DOHH2 (cell line): Measurements from ENCODE around the gene KIAA1549.

Source experiments
- H3F3A ChIP-seq: fragments of 200-600 bp; sonication (generic), shearing (Covaris generic); 2 replicates; pipeline ENCODE4 v1.6.0; 2016; ENCODE audit warnings: antibody characterized with exemption, mild to moderate bottlenecking; ENCODE audit not compliant: control insufficient read depth, insufficient read depth
- H3K27ac ChIP-seq: fragments of 200-600 bp; sonication (generic); 2 replicates; pipeline ENCODE4 v1.5.1; 2014; ENCODE audit warnings: low read depth, mild to moderate bottlenecking, low read length, moderate library complexity
- H3K27me3 ChIP-seq: fragments of 200-600 bp; sonication (generic); 2 replicates; pipeline ENCODE4 v1.6.1; 2014; ENCODE audit warnings: mild to moderate bottlenecking, low read length, mixed read lengths; ENCODE audit not compliant: control insufficient read depth
- H3K36me3 ChIP-seq: fragments of 200-600 bp; sonication (generic); 2 replicates; pipeline ENCODE4 v1.6.1; 2014; ENCODE audit warnings: mild to moderate bottlenecking, low read length, moderate library complexity, mixed read lengths; ENCODE audit not compliant: control insufficient read depth
- H3K4me1 ChIP-seq: fragments of 200-600 bp; sonication (generic); 2 replicates; pipeline ENCODE4 v1.6.1; 2014; ENCODE audit warnings: mild to moderate bottlenecking, low read length, mixed read lengths; ENCODE audit not compliant: control insufficient read depth
- H3K4me2 ChIP-seq: fragments of 200-600 bp; sonication (generic); 2 replicates; pipeline ENCODE4 v1.6.0; 2014; ENCODE audit warnings: mild to moderate bottlenecking, low read length, moderate library complexity
- H3K4me3 ChIP-seq: fragments of 200-600 bp; sonication (generic); 2 replicates; pipeline ENCODE4 v1.5.1; 2014; ENCODE audit warnings: mild to moderate bottlenecking, low read length, mixed read lengths
- H3K79me2 ChIP-seq: fragments of 200-600 bp; sonication (generic); 2 replicates; pipeline ENCODE4 v1.6.1; 2014; ENCODE audit warnings: mild to moderate bottlenecking, low read length, mixed read lengths; ENCODE audit not compliant: control insufficient read depth
- H3K9me2 ChIP-seq: fragments of 200-600 bp; sonication (generic); replicated peaks from 2 replicates; pipeline ENCODE4 v1.6.1; 2014; ENCODE audit warnings: mild to moderate bottlenecking, low read length, mixed read lengths; ENCODE audit not compliant: control insufficient read depth
- H3K9me3 ChIP-seq: fragments of 200-600 bp; sonication (generic); 2 replicates; pipeline ENCODE4 v1.6.1; 2014; ENCODE audit warnings: antibody characterized with exemption, low read length, mixed read lengths; ENCODE audit not compliant: control insufficient read depth, insufficient read depth
- H4K20me1 ChIP-seq: fragments of 200-600 bp; sonication (generic); 2 replicates; pipeline ENCODE4 v1.6.0; 2014; ENCODE audit warnings: low read depth, mild to moderate bottlenecking, antibody characterized with exemption, low read length, moderate library complexity; ENCODE audit not compliant: control insufficient read depth, insufficient read depth
- CTCF ChIP-seq: fragments of 200-600 bp; sonication (generic); IDR thresholded peaks from one replicate; pipeline ENCODE4 v1.5.1; 2014; ENCODE audit warnings: antibody characterized with exemption, mild to moderate bottlenecking, low read depth, low read length; ENCODE audit not compliant: poor library complexity, severe bottlenecking
- EZH2phosphoT487 ChIP-seq: fragments of 200-600 bp; sonication (generic); IDR thresholded peaks from 2 replicates; pipeline ENCODE4 v1.6.1; 2017; ENCODE audit warnings: borderline replicate concordance, mild to moderate bottlenecking, antibody characterized with exemption, low read length, moderate library complexity, mixed read lengths

Gene KIAA1549

DNA sequence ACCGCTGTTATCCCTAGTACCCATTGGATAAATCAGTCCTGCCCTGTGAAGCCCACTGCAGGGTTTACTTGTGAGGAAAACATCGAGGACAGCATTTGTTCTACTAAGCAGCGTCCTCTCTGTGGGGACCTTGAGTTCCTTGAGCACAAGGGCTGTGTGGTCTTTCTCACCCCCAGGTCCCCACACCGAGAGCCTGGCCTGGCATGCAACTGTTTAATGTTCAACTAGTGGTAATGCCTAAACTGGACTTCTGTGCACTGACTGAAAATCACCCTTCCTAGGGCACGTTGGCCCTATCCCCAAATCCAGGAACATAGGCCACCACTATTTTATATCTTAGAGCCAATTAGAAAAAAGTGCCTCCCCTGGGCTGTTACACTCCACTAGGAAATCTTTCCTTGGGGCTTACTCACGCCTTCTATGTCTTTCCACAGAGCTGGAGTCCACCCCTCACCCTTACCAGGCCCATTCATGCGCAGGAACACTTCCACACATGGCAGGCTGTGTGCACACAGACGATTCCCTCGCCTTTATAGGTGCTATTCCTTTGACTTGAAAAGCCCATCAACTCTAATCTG is 185.1 kb downstream of the KIAA1549 start:
- TF ChIP-seq CTCF (no peak), EZH2phosphoT487 (no peak)

GRCh38 chr7:138785587-138786437 is 195.4 kb downstream of the KIAA1549 start:
- H3F3A ChIP-seq, result no peaks in the 10 kb centered on the region
- H3K27me3 ChIP-seq, result no peaks in the 10 kb centered on the region
- TF ChIP-seq EZH2phosphoT487 (no peak), CTCF (no peak)
- H4K20me1 ChIP-seq, result no peaks in the 10 kb centered on the region
- H3K36me3 ChIP-seq, result no peaks in the 10 kb centered on the region
- no peaks in the 10 kb centered on the region for H3K9me2 ChIP-seq
- H3K4me1 ChIP-seq, result no peaks in the 10 kb centered on the region
- no peaks in the 10 kb centered on the region for H3K79me2 ChIP-seq
- H3K9me3 ChIP-seq, result no peaks in the 10 kb centered on the region
- no peak overlapping the region for H3K27ac ChIP-seq
- no peak overlapping the region for H3K4me3 ChIP-seq
- H3K4me2 ChIP-seq, result no peak overlapping the region

More for the DNA sequence above, 185.1 kb downstream of the KIAA1549 start:
- Histone ChIP-seq H3K27ac (no peak overlapping the region), H3K4me2 (no peak overlapping the region), H3K4me1 (no peaks in the 10 kb centered on the region), H3K4me3 (no peak overlapping the region), H3K36me3 (no peaks in the 10 kb centered on the region), H3K9me3 (no peaks in the 10 kb centered on the region), H3F3A (no peaks in the 10 kb centered on the region), H3K27me3 (no peaks in the 10 kb centered on the region), H3K79me2 (no peaks in the 10 kb centered on the region), H3K9me2 (no peaks in the 10 kb centered on the region), H4K20me1 (no peaks in the 10 kb centered on the region)

GRCh38 chr7:138784692-138785091 is 196.5 kb downstream of the KIAA1549 start:
- no peaks in the 10 kb centered on the region for H3F3A ChIP-seq
- no peaks in the 10 kb centered on the region for H3K4me1 ChIP-seq
- H3K4me3 ChIP-seq, result no peak overlapping the region
- no peaks in the 10 kb centered on the region for H3K27me3 ChIP-seq
- H3K36me3 ChIP-seq, result no peaks in the 10 kb centered on the region
- no peak for TF ChIP-seq EZH2phosphoT487
- H3K79me2 ChIP-seq, result no peaks in the 10 kb centered on the region
- no peaks in the 10 kb centered on the region for H3K9me3 ChIP-seq
- H3K27ac ChIP-seq, result no peak overlapping the region
- H3K9me2 ChIP-seq, result no peaks in the 10 kb centered on the region
- H3K4me2 ChIP-seq, result no peak overlapping the region
- H4K20me1 ChIP-seq, result no peaks in the 10 kb centered on the region
